PC-3 (cell line): ENCODE results near the gene TMEM178A.

Experiments used
- EZH2 ChIP-seq: fragments of 300-600 bp; sonication (generic); IDR thresholded peaks from one replicate; pipeline ENCODE4 v1.6.1; 2017; ENCODE audit warnings: antibody characterized with exemption, mild to moderate bottlenecking, low read length; ENCODE audit not compliant: unreplicated experiment
- EZH2phosphoT487 ChIP-seq: fragments of 300-600 bp; sonication (generic); IDR thresholded peaks from 2 replicates; pipeline ENCODE4 v1.6.1; 2018; ENCODE audit warnings: mild to moderate bottlenecking, antibody characterized with exemption, low read length, borderline replicate concordance
- TF ChIP-seq, protein P1 (sequence below): fragments of 300-600 bp; sonication (generic); conservative IDR thresholded peaks from 2 replicates; pipeline ENCODE4 v1.5.1; 2017; ENCODE audit warnings: antibody characterized with exemption, low read depth, mild to moderate bottlenecking, low read length

DNA sequence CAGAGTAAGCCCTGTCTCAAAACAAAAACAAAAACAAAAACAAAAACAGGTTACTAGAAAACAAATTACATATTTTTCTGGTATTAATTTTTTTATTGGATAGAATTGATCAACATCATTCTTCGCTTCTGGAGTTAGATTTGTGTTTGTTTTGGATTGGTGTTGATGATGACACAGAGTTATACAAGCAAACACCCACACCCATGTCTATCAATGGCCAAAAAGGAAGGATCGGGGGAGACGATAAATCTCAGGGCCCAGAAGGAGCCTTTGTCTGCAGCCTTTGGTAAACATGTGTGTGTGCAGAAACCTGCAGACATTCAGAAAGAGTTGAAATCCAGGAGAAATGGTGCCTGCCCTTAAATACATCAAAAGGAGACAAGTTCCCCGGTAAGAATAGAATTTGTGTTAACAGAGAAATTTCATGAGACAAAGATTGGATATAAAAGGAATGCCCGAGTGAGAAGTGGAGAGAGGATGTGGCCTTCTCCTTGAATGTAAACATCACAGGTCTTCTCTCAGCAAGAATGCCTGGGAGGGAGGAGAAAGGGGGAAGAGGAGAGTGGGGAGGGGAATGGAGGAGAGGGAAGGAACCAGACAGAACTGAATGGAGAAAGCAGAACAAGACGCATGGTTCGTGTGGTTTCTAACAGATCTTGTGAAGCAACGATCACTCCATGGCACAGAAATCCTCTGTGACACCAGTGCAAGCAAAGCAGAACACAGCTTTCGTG, 40.4 kb upstream of the TMEM178A start:
- TF ChIP-seq, protein P1, sequence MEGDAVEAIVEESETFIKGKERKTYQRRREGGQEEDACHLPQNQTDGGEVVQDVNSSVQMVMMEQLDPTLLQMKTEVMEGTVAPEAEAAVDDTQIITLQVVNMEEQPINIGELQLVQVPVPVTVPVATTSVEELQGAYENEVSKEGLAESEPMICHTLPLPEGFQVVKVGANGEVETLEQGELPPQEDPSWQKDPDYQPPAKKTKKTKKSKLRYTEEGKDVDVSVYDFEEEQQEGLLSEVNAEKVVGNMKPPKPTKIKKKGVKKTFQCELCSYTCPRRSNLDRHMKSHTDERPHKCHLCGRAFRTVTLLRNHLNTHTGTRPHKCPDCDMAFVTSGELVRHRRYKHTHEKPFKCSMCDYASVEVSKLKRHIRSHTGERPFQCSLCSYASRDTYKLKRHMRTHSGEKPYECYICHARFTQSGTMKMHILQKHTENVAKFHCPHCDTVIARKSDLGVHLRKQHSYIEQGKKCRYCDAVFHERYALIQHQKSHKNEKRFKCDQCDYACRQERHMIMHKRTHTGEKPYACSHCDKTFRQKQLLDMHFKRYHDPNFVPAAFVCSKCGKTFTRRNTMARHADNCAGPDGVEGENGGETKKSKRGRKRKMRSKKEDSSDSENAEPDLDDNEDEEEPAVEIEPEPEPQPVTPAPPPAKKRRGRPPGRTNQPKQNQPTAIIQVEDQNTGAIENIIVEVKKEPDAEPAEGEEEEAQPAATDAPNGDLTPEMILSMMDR: no peak
- no peak for TF ChIP-seq EZH2phosphoT487
- no peak for TF ChIP-seq EZH2
